GM18508 (cell line): ENCODE measurements around the gene PLCB2.

Experiments used
- ATAC-seq: cut with Tn5 transposase; IDR thresholded peaks from one replicate; pipeline ENCODE4 v1.9.1; 2021; ENCODE audit warnings: moderate number of reproducible peaks; ENCODE audit not compliant: insufficient read depth, unreplicated experiment

Gene PLCB2

GRCh38 chr15:40340740-40341400, 33.1 kb upstream of the PLCB2 start, which contains the start of gene CCDC9B:
Gene CCDC9B, minus strand, starts transcription at chr15:40340939. Its CDS starts 120 bp downstream, at chr15:40340819.
- ATAC-seq = no peak

GRCh38 chr15:40340038-40340739, 32.5 kb upstream of the PLCB2 start:
- ATAC-seq = no peak

GRCh38 chr15:40339621-40339945, 31.8 kb upstream of the PLCB2 start:
- ATAC-seq = no peak

- ATAC-seq = no peak
Measured at GRCh38 chr15:40338921-40339620, 31.3 kb upstream of the PLCB2 start.

- ATAC-seq = no peak
Measured at GRCh38 chr15:40338041-40338657, 30.4 kb upstream of the PLCB2 start.

GRCh38 chr15:40337597-40337996, 29.9 kb upstream of the PLCB2 start:
- ATAC-seq = no peak

- no peak for ATAC-seq
Measured at GRCh38 chr15:40336744-40337122, 29.0 kb upstream of the PLCB2 start.

- ATAC-seq = no peak
Measured at GRCh38 chr15:40335938-40336743, 28.4 kb upstream of the PLCB2 start.

- ATAC-seq = no peak
Measured at GRCh38 chr15:40334941-40335795, 27.4 kb upstream of the PLCB2 start.

- no peak for ATAC-seq
Measured at GRCh38 chr15:40334541-40334940, 26.8 kb upstream of the PLCB2 start.

- no peak for ATAC-seq
Measured at GRCh38 chr15:40333922-40334492, 26.3 kb upstream of the PLCB2 start.

GRCh38 chr15:40332113-40332781, 24.5 kb upstream of the PLCB2 start:
- ATAC-seq = no peak

- ATAC-seq = no peak
Measured at GRCh38 chr15:40331637-40332036, 23.9 kb upstream of the PLCB2 start.

- ATAC-seq = no peak
Measured at GRCh38 chr15:40331026-40331425, 23.3 kb upstream of the PLCB2 start.

GRCh38 chr15:40330368-40330836, 22.7 kb upstream of the PLCB2 start:
- no peak for ATAC-seq

GRCh38 chr15:40329804-40330203, 22.1 kb upstream of the PLCB2 start:
- no peak for ATAC-seq

GRCh38 chr15:40328751-40329150, 21.0 kb upstream of the PLCB2 start:
- ATAC-seq = no peak

GRCh38 chr15:40328176-40328575, 20.4 kb upstream of the PLCB2 start:
- no peak for ATAC-seq
